ENCODE results near the gene ANTXR1.

DNA sequence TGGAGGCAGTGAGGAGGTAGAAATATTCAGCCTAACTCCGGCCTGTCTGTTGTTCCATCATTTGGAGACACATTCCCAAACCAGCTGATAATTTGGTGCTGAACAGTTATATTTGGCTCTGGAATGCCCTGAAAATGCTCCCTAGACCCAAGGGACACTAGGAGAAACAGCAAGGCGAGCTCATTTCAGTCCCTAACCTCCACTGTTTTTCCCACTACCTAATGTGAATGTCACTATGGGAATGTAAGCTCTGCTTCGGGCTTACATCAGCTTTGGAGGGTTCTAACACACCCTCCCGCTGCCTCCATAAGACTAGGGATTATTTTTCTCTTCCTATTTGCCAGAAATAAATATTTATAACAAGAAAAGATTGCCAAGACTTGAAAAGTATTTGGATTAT, 103.5 kb downstream of the ANTXR1 start:
- TF ChIP-seq, protein P1, sequence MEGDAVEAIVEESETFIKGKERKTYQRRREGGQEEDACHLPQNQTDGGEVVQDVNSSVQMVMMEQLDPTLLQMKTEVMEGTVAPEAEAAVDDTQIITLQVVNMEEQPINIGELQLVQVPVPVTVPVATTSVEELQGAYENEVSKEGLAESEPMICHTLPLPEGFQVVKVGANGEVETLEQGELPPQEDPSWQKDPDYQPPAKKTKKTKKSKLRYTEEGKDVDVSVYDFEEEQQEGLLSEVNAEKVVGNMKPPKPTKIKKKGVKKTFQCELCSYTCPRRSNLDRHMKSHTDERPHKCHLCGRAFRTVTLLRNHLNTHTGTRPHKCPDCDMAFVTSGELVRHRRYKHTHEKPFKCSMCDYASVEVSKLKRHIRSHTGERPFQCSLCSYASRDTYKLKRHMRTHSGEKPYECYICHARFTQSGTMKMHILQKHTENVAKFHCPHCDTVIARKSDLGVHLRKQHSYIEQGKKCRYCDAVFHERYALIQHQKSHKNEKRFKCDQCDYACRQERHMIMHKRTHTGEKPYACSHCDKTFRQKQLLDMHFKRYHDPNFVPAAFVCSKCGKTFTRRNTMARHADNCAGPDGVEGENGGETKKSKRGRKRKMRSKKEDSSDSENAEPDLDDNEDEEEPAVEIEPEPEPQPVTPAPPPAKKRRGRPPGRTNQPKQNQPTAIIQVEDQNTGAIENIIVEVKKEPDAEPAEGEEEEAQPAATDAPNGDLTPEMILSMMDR (IDR thresholded peaks at IDR 0.05) = no peak
- TF ChIP-seq POLR2A (IDR thresholded peaks at IDR 0.05) = no peak

Data from uterus (tissue), 2 donors.